Upper lobe of left lung (tissue), 6 donors: ENCODE measurements around the gene RNF41. TPM values are rescaled to one million over a fixed set of nuclear protein-coding genes. Genes with fewer than 3 reads are reported as not detected.
"Not testable (repeated sequence)": the region's sequence is repeated elsewhere in the genome, so short reads cannot be mapped to it uniquely, and the experiment has no call there.

Experiments
- ATAC-seq, 2 donors: fragments of 200-7000 bp; cut with Tn5 transposase; one replicate each; pipeline ENCODE4 v1.9.1; 2022; ENCODE audit warnings: mild to moderate bottlenecking in 2 of 2, moderate library complexity in 2 of 2; ENCODE audit not compliant: low FRiP score in 2 of 2
- DNase-seq, 2 donors: peaks; one replicate each; pipeline ENCODE4 v3.0.0-alpha.2; 2019 to 2020
- H3K27ac ChIP-seq, 4 donors: fragments of 200-600 bp; sonication (generic); one replicate each; pipeline ENCODE4 v1.5.1; 2016 to 2019
- H3K27me3 ChIP-seq, 4 donors: fragments of 200-600 bp; sonication (generic); one replicate each; pipeline ENCODE4 v1.5.1; 2017 to 2019
- H3K36me3 ChIP-seq, 4 donors: fragments of 200-600 bp; sonication (generic); one replicate each; pipeline ENCODE4 v1.5.1; 2016 to 2019
- H3K4me1 ChIP-seq, 4 donors: fragments of 200-600 bp; sonication (generic); one replicate each; pipeline ENCODE4 v1.5.1; 2018 to 2019
- H3K4me3 ChIP-seq, 4 donors: fragments of 200-600 bp; sonication (generic); one replicate each; pipeline ENCODE4 v1.5.1; 2017 to 2019; ENCODE audit warnings: mild to moderate bottlenecking in 2 of 4, moderate library complexity in 1 of 4
- H3K9me3 ChIP-seq, 4 donors: fragments of 200-600 bp; sonication (generic); one replicate each; pipeline ENCODE4 v1.5.1; 2018 to 2019
- CTCF ChIP-seq, 6 experiments: fragments of 450-650 bp in 4 of 6; fragments of 200-600 bp in 2 of 6; sonication (generic) in 2 of 6; IDR thresholded peaks; one replicate each; pipeline ENCODE4 v1.5.1; 2016 to 2019; ENCODE audit warnings: antibody characterized with exemption in 6 of 6
- EP300 ChIP-seq, 4 donors: sonication (generic); formaldehyde crosslinking; IDR thresholded peaks; one replicate each; pipeline ENCODE4 v1.5.1; 2017; ENCODE audit warnings: antibody characterized with exemption in 4 of 4, control low read depth in 2 of 4
- POLR2A ChIP-seq, 4 donors: fragments of 450-650 bp; IDR thresholded peaks; one replicate each; pipeline ENCODE4 v1.5.1; 2016 to 2017; ENCODE audit warnings: antibody characterized with exemption in 4 of 4, mild to moderate bottlenecking in 2 of 4
- POLR2AphosphoS5 ChIP-seq, 2 donors: sonication (generic); formaldehyde crosslinking; IDR thresholded peaks; one replicate each; pipeline ENCODE4 v1.5.1; 2017; ENCODE audit warnings: antibody characterized with exemption in 2 of 2
- WGBS, 2 donors: methylation state at CpG; one replicate each; pipeline ENCODE4 v1.1.5; 2017 to 2018; 5-methylcytosine and 5-hydroxymethylcytosine counted together
- total RNA-seq, 6 donors: library from RNA; depleted of rRNA in 4 of 6; stranded (reverse); fragments of >200 nt in 4 of 6; gene quantifications; one replicate each; pipeline versions ENCODE4 v1.1.0 to v1.2.1, GENCODE V29; 2016 to 2021
- donor health status: DM: no; HTN: no; CAD: no; lungs with moderate emphysema.
- donor health status: DM: no; HTN: yes; CAD: no; lungs with severe emphysema.

RNF41 gene
- total RNA-seq: 10 to 100 TPM; 38.8 to 94.3 (median 62.1) TPM

GRCh38 chr12:56221757-56222530 lies at the start of gene RNF41:
Gene RNF41, minus strand, starts transcription at chr12:56221922. Its CDS starts 7,875 bp downstream, at chr12:56214047.
- WGBS, 2 donors: 0 to 1% methylated on average over 31 to 34 of the region's 42 CpGs

GRCh38 chr12:56271031-56271430 lies 49.3 kb upstream of the RNF41 start:
- WGBS, 2 donors: 20 to 33% methylated on average over 1 of the region's 1 CpG
- no peaks in the 10 kb centered on the region for H3K9me3 ChIP-seq
- no peaks in the 10 kb centered on the region for H3K27me3 ChIP-seq
- TF ChIP-seq POLR2AphosphoS5 (IDR thresholded peaks at IDR 0.05) (no peak), CTCF (IDR thresholded peaks at IDR 0.05) (no peak), POLR2A (IDR thresholded peaks at IDR 0.05) (no peak), EP300 (IDR thresholded peaks at IDR 0.05) (no peak)
- ATAC-seq (no peak), DNase-seq (no peak)
- H3K4me1 ChIP-seq: peaks cover 11 to 19% (median 12%) of the 10 kb centered on the region in 4 donors
- no peak overlapping the region for H3K4me3 ChIP-seq
- peaks cover 30 to 64% (median 48%) of the 10 kb centered on the region in 4 donors for H3K36me3 ChIP-seq
- H3K27ac ChIP-seq: no peak overlapping the region

More at GRCh38 chr12:56221757-56222530, at the start of gene RNF41:
- DNase-seq (peak; percentile 99), ATAC-seq (peak; percentile 92 to 96)
- H3K4me3 ChIP-seq: peak within 1 kb of the TSS; percentile 79 to 96 (median 84)
- peak within 1 kb of the TSS; percentile 96 to 100 (median 96) for H3K27ac ChIP-seq
- H3K27me3 ChIP-seq: no peaks in the 10 kb centered on the region
- H3K4me1 ChIP-seq: peaks cover 39 to 52% (median 42%) of the 10 kb centered on the region in 4 donors
- peaks cover 0 to 8% (median 0%) of the 10 kb centered on the region in 4 donors for H3K36me3 ChIP-seq
- no peaks in the 10 kb centered on the region for H3K9me3 ChIP-seq
- TF ChIP-seq POLR2A (IDR thresholded peaks at IDR 0.05) (peak in 3 of 4 donors; percentile 90 to 98 (median 98)), CTCF (IDR thresholded peaks at IDR 0.05) (peak in 4 of 6 experiments; percentile 8 to 50 (median 18)), POLR2AphosphoS5 (IDR thresholded peaks at IDR 0.05) (peak; percentile 95 to 99), EP300 (IDR thresholded peaks at IDR 0.05) (peak in 1 of 4 donors; percentile 3)

GRCh38 chr12:56267443-56268071 lies 45.8 kb upstream of the RNF41 start:
- Histone ChIP-seq H3K4me1 (peaks cover 12 to 23% (median 14%) of the 10 kb centered on the region in 4 donors), H3K27ac (peak overlapping the region; percentile 93 to 96 (median 94)), H3K9me3 (no peaks in the 10 kb centered on the region), H3K4me3 (peak overlapping the region; percentile 77 to 86 (median 84)), H3K27me3 (no peaks in the 10 kb centered on the region), H3K36me3 (peaks cover 5 to 31% (median 14%) of the 10 kb centered on the region in 4 donors)
- ATAC-seq (peak; percentile 13 to 33), DNase-seq (peak in 1 of 2 donors; percentile 23)
- 31 to 38% methylated on average over 21 of the region's 21 CpGs for WGBS, 2 donors
- TF ChIP-seq POLR2A (IDR thresholded peaks at IDR 0.05): no peak
- TF ChIP-seq EP300 (IDR thresholded peaks at IDR 0.05): no peak

GRCh38 chr12:56266693-56267442 lies 45.1 kb upstream of the RNF41 start, which contains the start of gene COQ10A:
Gene COQ10A, plus strand, starts transcription at chr12:56266942. Its CDS starts 177 bp downstream, at chr12:56267119.
- H3K27ac ChIP-seq: peak within 1 kb of the TSS; percentile 93 to 96 (median 94)
- peaks cover 12 to 23% (median 14%) of the 10 kb centered on the region in 4 donors for H3K4me1 ChIP-seq
- no peaks in the 10 kb centered on the region for H3K27me3 ChIP-seq
- TF ChIP-seq POLR2A (IDR thresholded peaks at IDR 0.05): peak in 3 of 4 donors; percentile 80 to 90 (median 81)
- TF ChIP-seq POLR2AphosphoS5 (IDR thresholded peaks at IDR 0.05): peak; percentile 69 to 92
- peak; percentile 60 to 89 (median 82) for TF ChIP-seq CTCF (IDR thresholded peaks at IDR 0.05)
- no peak for TF ChIP-seq EP300 (IDR thresholded peaks at IDR 0.05)
- DNase-seq (peak; percentile 95 to 97), ATAC-seq (peak; percentile 94 to 98)
- 0% methylated on average over 9 to 32 of the region's 68 CpGs for WGBS, 2 donors
- peak within 1 kb of the TSS; percentile 77 to 86 (median 84) for H3K4me3 ChIP-seq
- no peaks in the 10 kb centered on the region for H3K9me3 ChIP-seq
- H3K36me3 ChIP-seq: peaks cover 0 to 24% (median 7%) of the 10 kb centered on the region in 4 donors

- peak overlapping the region; percentile 77 to 86 (median 84) for H3K4me3 ChIP-seq
- H3K27me3 ChIP-seq, H3K9me3 ChIP-seq, DNase-seq, ATAC-seq: not testable (repeated sequence)
- 53 to 54% methylated on average over 16 of the region's 16 CpGs for WGBS, 2 donors
- H3K27ac ChIP-seq: peak overlapping the region; percentile 93 to 96 (median 94)
- peaks cover 12 to 23% (median 14%) of the 10 kb centered on the region in 4 donors for H3K4me1 ChIP-seq
- H3K36me3 ChIP-seq: peaks cover 0 to 17% (median 4%) of the 10 kb centered on the region in 4 donors
These were observed 44.5 kb upstream of the RNF41 start for GRCh38 chr12:56266068-56266692.

GRCh38 chr12:56262955-56263354 lies 41.2 kb upstream of the RNF41 start:
- WGBS, 2 donors: 91 to 93% methylated on average over 7 of the region's 7 CpGs
- not testable (repeated sequence) for DNase-seq, H3K36me3 ChIP-seq, H3K27ac ChIP-seq, H3K27me3 ChIP-seq, ATAC-seq, H3K9me3 ChIP-seq, H3K4me3 ChIP-seq
- peaks cover 19 to 27% (median 22%) of the 10 kb centered on the region in 4 donors for H3K4me1 ChIP-seq
